Fibroblast of skin of left biceps (primary cell): Measurements from ENCODE around the gene STARD7.
"Not testable (repeated sequence)": the region's sequence is repeated elsewhere in the genome, so short reads cannot be mapped to it uniquely, and the experiment has no call there.

Experiments used
- DNase-seq, 2 experiments: peaks; one replicate each; pipeline ENCODE4 v3.0.0-alpha.2; 2013; ENCODE audit warnings: low read depth in 2 of 2

Gene STARD7

DNA sequence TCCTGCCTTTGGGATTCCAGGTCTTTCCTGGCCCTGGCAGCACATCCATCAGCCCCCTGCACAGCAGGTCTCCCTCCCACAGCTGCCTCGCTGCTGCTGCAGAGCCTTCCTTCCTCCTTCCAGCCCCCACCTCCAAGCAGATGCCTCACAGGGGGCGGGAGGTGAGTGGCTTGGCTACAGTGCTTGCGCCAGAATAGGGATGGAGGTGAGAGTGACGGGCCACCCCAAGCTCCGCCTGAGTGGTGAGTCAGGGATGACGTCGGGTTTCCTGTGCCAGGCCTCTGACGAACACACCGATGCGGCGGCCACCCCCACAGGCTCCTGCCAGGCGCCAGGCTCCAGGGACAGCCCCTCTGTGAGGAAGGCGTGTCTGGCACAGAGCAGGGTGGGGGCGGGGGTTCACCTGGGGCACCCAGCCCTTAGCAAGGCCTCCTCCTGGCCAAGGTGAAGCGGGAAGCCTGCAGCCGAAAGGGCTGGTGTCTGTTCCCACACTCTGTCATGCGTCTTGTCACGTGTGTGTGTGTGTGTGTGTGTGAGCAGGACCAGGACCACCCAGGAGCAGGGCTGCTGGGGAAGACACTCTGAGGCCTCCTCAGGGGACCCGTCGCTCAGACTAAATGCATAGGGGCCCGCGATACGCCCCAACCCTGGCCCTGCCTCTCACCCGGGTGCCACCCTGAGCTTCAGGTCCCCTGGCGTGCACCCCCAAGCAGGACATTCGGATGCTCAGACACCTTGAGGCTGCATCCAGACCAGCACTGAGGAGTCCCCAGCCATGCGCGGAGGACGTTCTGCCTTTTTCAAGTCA, 60.0 kb downstream of the STARD7 start:
- peak; percentile 44 to 59 for DNase-seq

- DNase-seq = no peak
Measured at GRCh38 chr2:96147593-96148201, 60.9 kb downstream of the STARD7 start.

DNA sequence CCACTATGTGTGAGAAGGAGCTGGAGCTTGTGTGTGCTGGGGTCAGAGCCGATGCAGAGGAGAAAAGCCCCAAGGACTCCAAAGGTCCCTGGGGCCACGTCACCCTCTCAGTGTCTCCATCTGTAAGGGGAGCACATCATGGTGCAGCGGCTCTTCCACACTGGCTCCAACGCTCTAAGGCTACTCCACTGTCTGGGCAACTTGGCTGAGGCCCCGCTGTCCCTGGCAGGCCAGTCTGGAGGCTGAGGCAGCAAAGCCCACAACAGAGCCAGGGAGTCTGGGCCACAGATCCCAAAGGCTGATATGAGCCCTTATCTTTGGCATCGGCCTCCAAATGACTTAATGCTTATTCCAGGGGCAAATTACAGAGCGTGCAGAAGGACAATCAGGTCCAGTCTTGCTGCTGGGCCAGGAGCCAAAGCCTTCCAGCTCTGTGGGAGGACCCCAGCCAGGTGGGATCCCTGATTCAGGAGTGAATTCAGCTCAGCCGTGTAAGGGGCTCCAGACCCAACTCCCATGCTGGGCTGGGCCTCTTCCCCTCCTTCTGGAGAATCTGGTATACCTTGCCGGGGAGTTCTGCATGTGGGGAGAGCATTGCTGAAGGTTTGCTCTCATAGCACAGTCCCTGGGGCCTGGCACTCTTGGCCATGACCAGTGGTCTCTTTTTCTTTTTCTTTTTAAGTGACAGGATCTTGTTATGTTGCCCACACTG, 61.6 kb downstream of the STARD7 start:
- no peak for DNase-seq

GRCh38 chr2:96146153-96146880, 62.3 kb downstream of the STARD7 start:
- no peak for DNase-seq

DNA sequence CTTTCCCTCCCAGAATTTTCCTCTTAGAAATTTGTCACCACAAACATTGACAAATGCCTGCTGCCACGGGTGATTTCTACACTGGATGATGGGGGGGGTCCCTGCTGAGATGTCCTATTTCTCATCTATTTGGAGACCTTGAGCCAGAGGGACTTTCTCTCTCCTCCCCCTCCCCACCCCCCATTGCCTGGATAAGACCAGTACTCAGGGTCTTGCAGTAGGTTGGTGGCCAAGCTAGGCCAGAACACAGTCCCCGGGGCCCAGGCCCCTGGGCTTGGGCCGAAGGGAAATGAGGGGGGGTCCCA, 62.8 kb downstream of the STARD7 start:
- no peak for DNase-seq

DNA sequence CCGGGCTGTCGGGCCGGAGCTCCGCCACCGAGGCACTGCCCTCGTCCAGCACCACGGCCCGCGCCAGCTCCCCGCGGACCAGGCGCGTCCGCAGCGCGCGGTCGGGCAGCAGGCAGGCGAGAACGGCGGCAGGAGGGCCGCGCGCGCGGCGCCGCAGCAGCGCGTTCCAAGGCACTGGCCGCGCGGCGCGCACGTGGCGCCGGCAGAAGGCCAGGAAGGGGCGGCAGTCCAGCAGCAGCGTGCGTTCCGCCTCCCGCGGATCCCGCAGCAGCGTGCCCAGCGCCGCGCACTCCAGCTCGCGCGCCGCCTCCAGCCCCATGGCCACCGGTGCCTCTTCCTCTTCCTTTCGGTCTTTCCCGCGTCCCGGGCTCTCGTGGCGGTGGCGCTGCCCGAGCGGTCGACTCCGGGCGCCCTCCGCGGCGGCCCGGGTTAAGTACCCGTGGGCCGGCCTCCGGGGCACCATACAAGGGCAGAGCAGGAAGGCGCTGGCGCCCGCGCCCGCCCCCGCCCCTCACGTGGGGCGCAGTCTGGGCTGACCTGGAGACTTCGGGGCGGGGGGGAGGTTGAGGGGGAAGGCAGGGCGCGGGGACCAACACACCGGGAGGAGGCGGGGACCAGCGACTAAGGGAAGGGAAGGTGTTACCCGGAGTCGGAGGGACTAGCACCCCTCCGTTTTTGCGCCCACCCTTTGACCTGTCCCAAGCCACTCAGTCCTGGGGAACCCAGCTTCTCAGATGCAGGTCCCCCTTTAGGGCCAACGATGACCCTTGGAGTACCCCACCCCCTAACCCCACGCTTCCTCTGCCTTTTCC, 63.4 kb downstream of the STARD7 start, which contains the start of gene DUSP2:
DUSP2 (minus strand) TSS at position 405 of the 812 bp plus-strand sequence; CDS start at position 319, 86 bp downstream.
- peak in 1 of 2 experiments; percentile 26 for DNase-seq

DNA sequence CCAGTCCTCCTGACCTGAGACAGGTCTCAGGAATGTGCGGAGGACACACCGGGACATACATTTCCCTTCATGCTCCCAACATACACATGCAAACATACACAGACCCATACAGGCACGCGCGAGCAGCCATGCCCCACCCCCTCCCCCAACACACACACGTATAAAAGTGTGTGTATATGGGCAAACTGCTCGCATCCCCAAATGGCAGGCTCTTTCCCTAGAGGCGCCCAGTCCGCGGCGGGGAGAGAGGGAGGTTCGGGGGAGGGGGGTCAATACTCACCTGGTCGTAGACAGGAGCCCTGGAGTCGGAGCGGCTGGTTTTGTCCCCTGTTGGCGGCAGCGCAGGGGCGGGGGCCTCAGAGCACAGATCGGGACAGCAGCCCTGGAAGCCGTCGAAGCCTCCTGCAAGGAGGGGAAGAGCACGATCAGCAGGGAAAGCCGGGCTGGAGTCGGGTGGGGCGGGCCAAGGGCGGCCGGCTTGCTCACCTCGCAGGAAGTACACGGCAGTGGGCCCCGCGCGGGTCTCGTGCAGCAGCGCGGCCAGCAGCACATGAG, 64.1 kb downstream of the STARD7 start:
- no peak for DNase-seq

- DNase-seq = no peak
Measured at GRCh38 chr2:96143848-96144480, 64.7 kb downstream of the STARD7 start.

- no peak for DNase-seq
Measured at GRCh38 chr2:96143231-96143847, 65.3 kb downstream of the STARD7 start.

GRCh38 chr2:96142217-96143113, 66.2 kb downstream of the STARD7 start:
- DNase-seq = no peak

- not testable (repeated sequence) for DNase-seq
Measured at GRCh38 chr2:96141624-96141967, 67.0 kb downstream of the STARD7 start.

DNA sequence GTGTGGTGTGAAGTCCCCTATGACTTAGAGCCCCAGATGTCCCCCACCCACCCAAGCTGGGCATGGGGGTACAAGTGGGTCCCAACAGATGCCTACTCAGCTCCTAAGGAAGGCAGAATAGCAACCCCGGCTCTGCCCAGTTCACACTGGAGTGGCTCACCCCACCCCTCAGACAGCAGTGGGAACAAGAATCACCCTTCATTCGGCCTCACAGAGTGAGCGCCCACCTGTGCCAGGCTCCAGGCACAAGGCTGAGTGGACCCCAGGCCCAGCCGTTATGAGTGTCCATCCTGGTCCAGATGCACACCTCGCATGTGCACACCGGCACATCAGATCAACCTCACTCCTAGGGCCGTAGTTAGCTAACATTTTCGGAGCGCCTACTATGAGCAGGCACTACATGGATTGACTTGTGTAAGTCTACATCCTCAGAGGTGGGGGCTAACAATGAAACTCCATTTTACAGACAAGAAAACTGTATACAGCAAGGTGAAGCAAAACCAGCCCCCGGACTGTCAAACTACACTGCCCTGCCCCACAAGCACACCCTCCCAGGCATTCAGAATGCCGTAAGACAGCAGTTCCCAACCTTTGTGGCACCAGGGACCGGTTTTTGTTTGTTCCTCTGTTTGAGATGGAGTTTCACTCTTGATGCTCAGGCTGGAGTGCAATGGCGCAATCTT, 67.5 kb downstream of the STARD7 start:
- no peak for DNase-seq

DNA sequence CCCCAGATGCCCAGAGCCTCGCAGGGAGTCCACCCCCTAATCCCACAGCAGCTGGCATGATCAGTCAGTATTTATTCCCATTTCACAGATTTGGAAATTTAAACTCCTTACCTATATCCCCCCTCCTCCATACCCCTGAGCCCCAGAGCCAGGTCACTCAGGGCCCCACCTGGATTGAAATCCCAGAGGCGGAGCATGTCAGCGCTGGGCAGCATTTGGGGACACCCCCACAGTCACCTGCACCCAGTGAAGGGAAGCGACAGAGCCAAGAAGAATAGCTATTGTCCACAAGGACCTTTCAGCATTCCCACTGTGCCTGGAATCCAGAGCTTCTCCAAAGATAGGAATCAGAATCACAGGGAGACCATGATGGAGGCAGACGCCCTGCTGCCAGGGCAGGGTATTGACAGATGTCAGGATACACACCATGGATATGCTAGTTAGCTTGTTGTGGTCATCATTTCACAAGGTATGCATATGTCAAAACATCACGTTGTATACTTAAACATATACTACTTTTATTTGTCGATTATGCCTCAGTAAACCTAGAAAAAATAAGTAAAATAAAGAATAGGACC, 69.4 kb downstream of the STARD7 start:
- DNase-seq = no peak

GRCh38 chr2:96138179-96139145, 70.2 kb downstream of the STARD7 start, which contains the start of gene ASTL:
Gene ASTL (minus strand): TSS chr2:96138502. CDS start chr2:96138436, 66 bp downstream.
- no peak for DNase-seq

DNA sequence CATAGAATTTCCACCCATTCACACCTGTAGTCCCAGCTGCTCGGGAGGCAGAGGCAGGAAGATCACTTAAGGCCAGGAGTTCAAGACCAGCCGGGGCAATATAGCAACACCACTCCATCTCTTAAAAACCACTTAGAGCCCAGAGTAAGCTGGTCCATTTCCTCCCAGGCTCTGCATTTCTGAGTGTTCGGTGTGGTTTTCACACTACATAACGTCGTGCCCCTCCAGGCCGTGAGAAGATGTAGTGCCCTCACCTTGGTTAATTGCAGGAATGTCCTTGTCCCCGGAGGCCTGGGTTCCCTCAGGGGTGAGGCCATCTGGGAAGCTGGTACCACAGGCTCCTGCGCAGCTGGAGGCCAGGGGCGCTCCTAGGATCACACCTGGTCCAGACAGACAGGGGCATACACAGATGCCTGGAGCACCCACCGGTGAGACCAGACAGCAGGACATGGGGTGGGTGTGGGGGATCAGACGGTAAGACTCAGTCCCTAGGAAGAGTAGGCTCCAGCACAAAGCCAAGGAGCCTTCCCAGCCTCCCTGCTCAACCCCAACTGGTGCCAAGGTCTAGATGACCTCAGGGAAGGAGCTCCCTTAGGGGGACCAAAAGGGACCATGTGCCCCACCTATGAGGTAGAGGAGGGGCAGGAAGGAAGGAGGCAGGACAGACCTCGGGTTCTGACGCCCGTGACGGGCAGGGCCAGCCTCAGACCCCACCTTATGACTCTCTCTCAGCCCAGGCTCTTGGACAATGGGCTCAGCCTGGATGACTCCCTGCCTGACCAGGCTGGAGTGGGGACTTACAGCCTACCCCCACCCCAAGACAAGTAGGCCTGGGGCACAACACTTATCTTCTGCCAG, 71.1 kb downstream of the STARD7 start:
- DNase-seq = no peak
